H1 (cell line): ENCODE measurements around the gene TRIM40. TPM values are rescaled to one million over a fixed set of nuclear protein-coding genes. Genes with fewer than 3 reads are reported as not detected.

Experiments
- GTF2F1 ChIP-seq: IDR thresholded peaks from 2 replicates; pipeline ENCODE4 v1.6.1; 2012; ENCODE audit warnings: low read depth, low read length, improper control_type of control experiment, borderline replicate concordance
- RAD21 ChIP-seq, 2 experiments: IDR thresholded peaks in 1 of 2; conservative IDR thresholded peaks in 1 of 2; 2 replicates each; pipeline ENCODE4 v1.6.1; 2011; ENCODE audit warnings: low read depth in 2 of 2, low read length in 2 of 2, improper control_type of control experiment in 1 of 2, inconsistent platforms in 1 of 2, mild to moderate bottlenecking in 1 of 2, moderate library complexity in 1 of 2
- polyA plus RNA-seq, 7 experiments: library from polyadenylated mRNA; depleted of rRNA in 3 of 7; stranded (reverse) in 5 of 7; unstranded in 2 of 7; fragments of >200 nt in 5 of 7; fragments of 200-250 nt in 2 of 7; gene quantifications; 1 replicate in 5 of 7; 2 replicates in 1 of 7; 4 replicates in 1 of 7; pipeline versions ENCODE4 v1.2.1 to v1.2.3, GENCODE V29; 2011 to 2013; ENCODE audit warnings: missing spikeins in 2 of 7, mixed read lengths in 2 of 7
- total RNA-seq: library from RNA; stranded (reverse); fragmentation: NEBNext Ultra II Directional; extraction: Animal tissue kit (Norgen Biotek cat#: 25700); gene quantifications from 2 replicates; pipeline ENCODE4 v1.2.1, GENCODE V29; 2021
- TF ChIP-seq, protein P1 (sequence below): IDR thresholded peaks from 2 replicates; pipeline ENCODE4 v1.6.1; 2012; ENCODE audit warnings: low read length, inconsistent platforms

The TRIM40 gene
- total and polyA plus RNA-seq, 2 of the 8 experiments (the other 6 are each of a cell fraction or from before 2014, with no cell fraction given) = not detected

DNA sequence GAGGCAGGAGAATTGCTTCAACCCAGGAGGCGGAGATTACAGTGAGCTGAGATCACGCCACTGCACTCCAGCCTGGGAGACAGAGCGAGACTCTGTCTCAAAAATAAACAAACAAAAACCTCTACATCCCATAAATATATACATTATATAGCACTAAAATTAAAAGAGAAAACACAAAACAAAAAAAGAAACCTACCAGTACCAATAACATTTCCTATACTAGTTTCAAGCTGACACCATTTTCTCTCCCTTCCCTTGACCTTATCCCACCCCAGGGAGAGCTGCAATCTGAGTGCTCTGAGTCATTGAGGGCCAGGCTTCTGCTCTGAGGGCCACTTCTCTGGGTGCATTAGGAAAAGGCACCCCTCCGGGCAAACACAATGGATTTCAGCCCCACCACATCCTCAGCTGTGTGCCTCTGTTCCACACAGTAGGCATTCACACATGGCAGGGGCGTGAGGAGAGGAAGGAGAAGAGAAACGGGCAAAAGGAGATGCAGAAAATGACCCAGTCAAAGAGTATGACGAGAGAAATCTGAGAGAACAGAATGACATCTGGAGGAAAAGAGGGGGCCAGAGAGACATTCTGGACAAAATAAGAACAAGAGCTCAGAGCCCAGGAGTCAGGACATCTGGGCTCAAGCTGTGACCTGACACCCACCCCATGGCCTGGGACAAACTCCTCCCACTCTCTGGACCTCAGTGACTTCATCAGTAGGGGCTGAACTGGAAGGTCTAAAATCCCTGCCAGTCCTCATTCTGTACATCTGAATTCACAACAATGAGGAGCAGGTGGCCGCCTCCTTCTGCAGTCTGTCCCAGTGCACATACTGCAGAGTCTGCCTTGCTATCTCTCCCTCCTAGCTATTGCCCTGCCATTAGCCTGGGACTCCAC lies 59.1 kb downstream of the TRIM40 start (continued):
- TF ChIP-seq, protein P1, sequence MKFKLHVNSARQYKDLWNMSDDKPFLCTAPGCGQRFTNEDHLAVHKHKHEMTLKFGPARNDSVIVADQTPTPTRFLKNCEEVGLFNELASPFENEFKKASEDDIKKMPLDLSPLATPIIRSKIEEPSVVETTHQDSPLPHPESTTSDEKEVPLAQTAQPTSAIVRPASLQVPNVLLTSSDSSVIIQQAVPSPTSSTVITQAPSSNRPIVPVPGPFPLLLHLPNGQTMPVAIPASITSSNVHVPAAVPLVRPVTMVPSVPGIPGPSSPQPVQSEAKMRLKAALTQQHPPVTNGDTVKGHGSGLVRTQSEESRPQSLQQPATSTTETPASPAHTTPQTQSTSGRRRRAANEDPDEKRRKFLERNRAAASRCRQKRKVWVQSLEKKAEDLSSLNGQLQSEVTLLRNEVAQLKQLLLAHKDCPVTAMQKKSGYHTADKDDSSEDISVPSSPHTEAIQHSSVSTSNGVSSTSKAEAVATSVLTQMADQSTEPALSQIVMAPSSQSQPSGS = no peak
- TF ChIP-seq RAD21 (IDR thresholded peaks at IDR 0.05 in 1 of 2, conservative IDR thresholded peaks at IDR 0.05 in 1 of 2; ENCODE audit: low read depth in 2 of 2, low read length in 2 of 2) (no peak), GTF2F1 (no peak)
